ENCODE measurements around the gene WBP11.

The WBP11 gene

DNA sequence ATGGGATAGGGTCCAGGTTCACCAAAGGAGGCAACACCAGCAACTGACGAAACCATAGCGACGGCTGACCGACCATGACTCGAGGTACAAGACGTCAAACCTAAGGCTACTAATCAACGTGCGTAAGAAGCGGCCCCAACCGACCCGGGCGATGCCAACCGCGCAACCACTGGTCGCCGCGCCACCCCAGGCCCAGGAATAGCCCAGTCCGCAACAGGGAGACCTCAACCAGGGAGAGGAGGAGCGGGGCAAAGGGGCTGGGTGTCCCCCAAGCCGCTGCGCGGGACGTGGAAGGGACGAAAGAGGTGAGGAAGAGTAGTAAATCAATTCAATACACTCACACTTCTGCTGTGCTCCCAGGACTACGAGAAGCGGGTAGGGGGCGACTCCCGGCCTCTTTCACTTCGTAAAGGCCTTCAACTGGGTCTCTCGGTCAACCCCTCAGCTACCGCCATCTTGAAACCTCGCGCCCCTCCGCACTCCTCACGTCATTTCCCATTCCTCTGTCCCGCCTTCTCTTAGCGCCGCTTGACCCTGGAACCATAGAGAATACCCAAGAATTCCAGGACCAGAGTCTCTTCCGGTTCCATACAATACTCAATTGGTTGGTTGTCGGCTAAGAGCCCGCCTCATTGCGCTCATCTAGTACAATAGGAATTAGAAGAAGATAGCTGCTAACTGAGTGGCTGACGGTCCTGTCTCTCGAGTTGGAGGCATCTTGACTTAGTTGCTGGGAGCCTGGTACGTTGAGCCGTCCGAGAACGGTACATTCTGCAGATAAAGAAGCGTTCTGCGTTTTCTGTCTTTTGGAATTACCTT lies at the start of gene WBP11, which contains the start of gene C12orf60:
Gene WBP11 (minus strand): TSS at position 468 of the 819 bp plus-strand sequence. CDS start 2,095 bp downstream, outside the sequence.
Gene C12orf60 (plus strand): TSS at position 660 of the 819 bp plus-strand sequence. CDS start 19,266 bp downstream, outside the sequence.
- peak; percentile 98 for DNase-seq

DNA sequence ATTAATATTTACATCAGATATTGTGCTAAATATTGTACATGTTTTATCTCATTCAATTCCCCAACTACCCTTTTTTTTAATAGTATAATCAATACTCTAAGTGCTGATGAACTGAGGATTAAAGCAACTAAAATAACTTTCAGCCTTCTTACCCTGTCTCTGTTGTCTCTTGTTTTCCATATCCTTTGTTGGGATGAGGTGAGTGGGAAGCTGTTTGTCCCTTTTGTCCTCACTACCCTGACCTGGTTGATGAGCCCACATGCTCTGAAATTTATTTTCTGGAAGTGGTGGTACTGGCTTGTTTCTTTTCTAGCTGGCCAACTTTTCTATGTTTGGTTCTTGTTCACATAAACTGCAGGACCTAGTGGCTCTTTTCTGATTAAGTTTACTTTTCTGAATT lies 49.6 kb upstream of the WBP11 start:
- DNase-seq: no peak

DNA sequence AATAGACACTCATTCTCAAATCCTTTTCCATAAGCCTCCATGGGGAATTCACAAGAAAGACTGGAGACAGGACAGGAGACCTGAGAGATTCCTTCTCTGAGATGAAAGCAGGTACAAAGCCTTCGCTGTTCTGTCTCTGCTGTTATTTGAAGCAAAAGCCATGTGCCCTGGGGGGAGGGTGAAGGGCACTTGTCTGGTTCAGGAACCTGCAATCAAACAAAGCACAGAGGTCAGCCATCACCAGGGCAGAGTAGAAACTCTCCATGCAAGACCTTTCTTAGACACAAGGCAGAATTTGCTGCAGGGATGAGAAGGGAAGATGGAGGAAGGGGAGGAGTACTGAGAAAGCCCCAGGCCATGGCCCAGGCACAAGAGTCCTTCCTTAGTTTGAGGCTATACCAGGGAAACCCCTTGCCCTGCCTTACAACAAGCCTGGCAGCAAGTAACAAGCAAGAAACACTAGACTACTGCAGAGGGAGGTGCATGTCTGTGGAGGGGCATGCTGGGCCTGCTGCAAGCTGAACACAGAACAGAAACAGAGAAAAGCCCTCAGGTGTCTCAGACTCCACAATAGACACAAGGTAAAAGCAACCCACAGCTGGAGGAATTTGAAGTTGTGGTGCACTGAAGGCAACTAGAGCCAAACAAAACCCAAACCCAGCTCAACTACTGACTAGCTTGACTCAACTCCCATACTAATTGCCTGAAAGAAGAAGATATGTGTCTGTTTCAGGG lies 47.8 kb upstream of the WBP11 start:
- DNase-seq: no peak

DNA sequence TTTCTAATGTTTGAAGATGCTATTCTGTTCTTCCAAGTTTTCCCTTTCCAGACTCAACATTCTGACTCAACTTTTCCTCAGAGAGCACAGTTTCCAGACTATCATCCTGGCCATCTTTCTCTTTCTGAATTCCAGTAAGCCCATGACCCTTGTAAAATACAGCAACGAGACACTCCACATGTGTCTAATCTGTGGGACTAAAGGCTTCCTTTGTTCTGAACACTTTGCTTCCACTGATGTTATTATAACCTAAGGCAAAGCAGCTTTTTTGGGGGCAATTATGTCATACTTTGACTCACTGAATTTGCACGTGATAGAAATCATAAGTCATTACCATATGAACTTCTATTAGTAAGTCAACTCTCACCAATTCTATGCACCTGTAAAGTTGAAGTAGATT lies 46.4 kb upstream of the WBP11 start:
- no peak for DNase-seq

DNA sequence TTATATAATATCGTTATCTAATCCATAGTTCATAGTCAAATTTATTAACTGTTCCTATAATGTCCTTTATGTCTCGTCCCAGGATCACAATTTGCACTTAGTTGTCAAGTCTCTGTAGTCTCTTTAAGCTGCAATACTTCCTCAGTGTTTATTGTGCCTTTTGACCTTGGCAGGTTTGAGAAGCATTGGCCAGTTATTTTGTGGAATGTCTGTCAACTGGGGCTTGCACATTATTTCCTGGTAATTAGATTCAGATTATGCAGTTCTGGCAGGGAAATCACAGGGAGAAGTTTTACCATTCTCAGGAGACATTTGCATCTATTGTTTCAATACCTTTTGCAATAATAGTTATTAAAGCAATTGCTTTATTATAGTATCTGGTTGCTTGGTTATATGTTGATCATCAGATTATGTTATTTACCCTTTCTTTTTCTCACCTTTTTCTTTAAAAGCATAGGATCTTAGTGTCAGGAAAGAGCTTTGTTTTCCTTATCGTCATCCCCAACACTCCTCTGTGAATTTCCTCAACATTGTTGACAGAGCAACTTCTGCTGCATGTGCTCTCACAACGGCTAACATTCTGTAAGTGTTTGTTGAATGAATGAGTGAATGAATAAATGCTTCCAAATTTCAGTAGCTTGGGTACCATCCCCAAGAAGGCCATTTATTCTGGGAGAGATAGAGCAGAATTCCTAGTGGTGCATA lies 43.8 kb upstream of the WBP11 start:
- no peak for DNase-seq

DNA sequence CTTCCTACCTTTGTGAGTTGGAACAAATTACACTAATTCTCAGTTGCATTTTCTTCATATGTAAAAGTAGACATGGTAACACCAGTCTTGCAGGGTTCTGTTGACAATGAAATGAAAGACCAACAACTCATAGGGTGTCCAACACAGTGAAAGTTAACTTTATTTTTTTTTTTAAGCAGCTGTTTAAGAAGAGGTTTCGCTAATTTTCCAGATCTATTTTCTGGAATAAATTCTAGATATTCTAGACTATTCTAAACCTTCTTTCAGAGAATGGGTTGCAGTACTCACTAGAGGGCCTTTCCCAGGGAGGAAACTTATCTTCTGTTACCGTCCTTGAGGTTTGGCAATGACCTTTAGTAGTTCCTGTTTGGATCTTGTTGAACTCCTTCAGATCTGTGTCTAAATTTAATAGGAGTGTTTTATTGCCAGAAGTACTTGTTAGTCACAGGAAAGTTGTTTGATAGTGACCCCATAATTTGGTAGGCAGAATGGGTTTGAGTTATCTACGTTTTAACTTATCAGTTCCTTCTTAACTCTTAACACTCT lies 42.8 kb upstream of the WBP11 start:
- DNase-seq: no peak

DNA sequence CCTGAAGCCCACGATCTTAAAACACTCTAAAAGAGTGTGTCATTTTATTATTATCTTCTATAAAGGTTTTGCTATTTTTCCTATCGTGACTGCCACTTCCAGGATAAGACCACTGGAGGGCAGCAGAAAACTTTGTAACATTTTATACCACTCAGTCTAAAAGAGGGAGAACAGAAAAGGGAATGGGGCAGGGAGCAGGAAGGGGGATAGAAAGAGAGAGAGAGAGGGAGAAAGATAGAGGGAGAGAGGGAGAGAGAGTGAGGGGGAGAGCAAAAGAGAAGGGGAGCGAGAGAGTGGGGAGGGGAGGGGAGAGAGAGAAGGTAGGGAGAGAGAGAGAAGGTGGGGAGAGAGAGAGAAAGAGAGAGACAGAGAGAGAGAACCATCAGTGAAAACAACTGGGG lies 42.1 kb upstream of the WBP11 start:
- DNase-seq: peak; percentile 55

DNA sequence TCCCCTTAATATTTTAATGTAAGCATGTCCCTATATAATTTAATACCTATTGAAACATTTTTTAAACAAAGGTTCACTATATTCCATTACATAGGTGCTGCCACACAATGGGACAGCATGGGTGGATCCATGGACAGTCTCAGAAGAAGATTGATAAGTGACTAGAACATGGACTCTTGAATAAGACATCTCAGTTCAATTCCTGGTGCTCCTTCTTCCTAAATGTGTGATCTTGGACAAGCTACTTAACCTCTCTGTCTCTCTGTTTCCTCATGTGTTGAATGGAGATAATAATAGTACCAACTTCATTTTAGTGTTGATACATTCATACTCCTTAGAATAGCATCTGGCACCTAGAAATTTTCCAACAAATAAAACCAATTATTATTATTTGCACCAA lies 41.1 kb upstream of the WBP11 start:
- DNase-seq: no peak

DNA sequence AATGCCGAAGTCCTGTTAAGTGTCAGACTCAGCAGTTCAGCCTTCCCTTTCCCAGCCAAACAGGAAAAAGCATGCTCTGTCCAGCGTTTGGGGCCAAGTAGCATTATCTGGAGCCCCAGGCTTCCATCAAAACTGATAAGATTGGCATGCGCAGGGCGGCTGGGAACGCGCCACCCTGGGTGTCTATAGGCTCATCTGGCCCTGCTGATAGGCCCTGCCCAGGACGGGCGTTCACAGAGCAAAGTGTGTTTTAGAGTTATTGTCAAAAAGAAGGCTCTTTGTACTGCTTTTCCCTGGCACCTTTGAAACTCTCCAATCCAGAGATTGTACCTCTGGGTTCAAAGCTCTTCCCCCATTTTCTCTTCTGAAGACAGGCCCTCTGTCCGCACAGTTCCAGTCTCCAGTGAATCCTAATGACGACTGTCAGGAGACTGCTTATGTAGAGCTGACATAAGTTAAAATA lies 40.2 kb upstream of the WBP11 start, which contains the start of gene ART4:
Gene ART4 (minus strand): TSS at position 102 of the 463 bp plus-strand sequence. CDS start 413 bp downstream, outside the sequence.
- DNase-seq: no peak

DNA sequence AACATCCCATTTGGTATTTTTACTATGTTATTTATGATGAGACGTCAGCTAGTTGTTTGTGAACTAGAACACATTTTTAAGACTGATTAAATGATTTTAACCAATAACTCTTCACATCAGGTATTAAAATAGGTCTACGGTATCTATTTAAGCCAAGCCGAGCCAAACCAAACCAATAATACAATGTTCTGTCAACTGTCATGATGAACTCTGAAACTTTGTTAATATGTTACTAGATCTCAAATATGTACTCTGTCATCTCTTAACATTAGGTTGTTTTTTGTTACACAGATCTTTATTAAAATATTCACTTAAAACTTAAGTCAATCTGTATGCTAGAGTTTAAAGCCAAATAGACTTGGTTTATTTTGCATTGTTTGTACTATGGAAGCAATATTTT lies 39.0 kb upstream of the WBP11 start:
- no peak for DNase-seq

DNA sequence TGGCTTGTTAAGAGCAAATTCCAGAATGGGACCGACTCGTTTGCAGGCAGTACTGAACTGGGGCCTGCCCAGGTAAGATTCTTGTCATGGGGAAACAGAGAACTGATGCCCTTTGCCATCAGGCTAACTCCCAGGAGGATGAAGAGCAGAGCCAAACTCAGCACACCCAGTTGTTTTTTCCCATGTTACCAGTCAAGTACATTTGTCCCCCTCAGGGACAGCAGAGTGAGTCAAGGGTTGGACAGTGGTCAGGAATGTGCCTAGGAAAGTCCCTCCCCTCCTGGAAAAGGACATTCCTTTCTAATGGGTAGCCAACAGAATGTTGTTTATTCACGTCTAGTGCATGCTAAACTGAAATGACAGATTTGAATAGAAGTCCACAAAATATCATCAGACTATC lies 38.5 kb upstream of the WBP11 start:
- DNase-seq: no peak

DNA sequence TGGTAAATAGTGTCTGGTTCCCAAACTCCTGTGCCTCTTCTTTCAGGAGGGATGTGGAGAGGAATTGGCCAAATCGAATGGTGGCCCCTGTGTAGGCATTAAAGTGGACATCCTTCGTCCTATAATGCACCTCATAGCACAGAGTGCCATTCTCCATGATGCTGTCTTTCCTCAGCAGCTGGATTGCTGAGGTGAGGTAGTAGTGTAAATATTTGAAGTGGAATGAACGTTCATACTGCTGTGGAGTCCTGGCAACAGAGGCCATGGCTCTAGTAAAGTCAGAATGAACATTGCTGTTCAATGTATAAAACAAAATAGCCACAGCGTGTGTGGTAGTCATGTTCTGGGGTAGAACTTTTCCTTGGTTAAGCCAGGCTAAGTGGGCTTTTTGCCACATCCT lies 37.3 kb upstream of the WBP11 start:
- peak; percentile 0 for DNase-seq

DNA sequence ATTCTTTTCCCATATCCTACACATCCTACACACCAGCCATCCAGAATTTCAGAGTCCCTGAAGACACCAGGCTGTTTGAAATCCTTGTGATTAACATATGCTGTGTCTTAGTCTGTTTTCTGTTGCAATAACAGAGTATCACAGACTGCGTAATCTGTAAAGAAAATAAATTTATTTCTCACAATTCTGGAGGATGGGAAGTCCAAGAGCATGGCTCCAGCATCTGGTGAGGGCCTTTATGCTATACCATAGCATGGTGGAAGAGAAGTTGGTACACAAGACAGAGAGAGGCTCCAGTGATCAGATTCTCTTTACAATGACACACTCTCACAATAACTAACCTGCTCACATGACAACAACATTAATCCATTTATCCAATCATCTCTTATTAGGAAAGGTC lies 36.0 kb upstream of the WBP11 start:
- no peak for DNase-seq

DNA sequence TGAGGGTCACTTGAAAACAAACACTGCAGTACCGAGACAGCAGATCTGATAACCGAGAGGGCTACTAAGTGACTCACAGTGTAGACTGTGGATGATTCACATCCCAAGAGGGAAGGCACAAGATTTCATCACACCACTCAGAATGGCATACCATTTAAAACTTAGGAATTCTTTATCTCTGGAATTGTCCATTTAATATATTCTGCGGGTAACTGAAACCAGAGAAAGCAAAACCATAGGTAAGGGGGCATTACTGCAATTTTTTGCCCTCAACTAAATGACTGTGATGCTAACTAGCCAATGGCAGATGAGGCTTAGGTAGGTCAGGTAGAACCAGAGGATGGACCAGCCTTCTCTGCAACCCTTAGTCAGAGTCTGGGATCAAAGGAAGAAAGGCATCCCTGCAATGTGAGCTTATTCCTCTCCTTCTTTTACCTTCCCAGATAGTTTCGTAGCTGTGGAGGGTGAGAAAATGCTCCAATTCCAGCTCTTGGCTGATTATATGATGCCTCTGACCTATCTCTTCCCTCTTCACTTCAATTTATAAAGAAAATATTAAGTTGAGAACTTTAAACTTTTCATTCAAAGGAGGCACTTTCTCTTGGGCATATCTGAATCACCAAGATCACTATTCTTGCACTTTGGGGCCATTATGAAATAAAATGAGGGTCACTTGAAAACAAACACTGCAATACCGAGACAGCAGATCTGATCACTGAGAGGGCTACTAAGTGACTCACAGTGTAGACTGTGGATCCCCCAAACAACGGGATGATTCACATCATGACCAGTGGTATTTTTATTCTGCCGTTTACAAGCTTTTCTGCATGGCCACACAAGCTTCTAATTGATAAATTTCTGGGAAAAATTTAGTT lies 33.3 kb upstream of the WBP11 start:
- DNase-seq: no peak

DNA sequence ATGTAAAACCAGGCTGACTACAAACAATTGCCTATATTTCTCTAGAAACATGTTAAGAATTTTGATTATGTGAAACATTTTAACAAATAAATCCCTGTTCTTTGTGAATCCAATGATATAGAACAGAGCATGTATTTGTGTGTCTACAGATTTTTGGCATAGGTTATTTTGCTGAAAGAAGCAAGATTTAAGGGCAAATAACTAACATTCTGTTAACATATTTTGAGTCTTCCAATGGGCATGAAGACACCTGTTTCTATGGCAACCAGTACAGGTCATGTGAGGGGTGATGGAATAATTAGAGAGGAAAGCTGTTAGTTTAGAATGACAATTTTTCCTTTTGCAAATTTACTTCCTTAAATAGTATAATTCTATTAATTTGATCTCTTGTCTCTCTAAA lies 31.2 kb upstream of the WBP11 start:
- DNase-seq: no peak

DNA sequence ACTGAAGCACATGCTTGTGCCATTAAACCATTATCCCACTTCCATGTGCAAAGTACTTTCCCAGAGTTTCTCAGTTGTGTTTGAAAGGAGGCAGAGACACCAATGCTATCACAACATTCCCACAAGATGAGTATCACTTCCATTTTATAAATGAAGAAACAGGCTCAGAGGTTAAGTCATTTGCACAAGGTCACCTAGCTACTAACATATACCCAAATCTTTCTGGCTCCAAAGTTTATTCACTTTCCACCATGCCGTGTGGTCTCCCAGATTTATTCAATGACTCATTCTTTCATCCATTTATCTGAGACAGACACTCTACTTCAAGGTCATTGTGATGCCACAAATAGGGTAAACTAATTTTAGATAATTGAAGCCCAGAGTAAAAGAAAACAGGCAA lies 30.7 kb upstream of the WBP11 start:
- DNase-seq: no peak

DNA sequence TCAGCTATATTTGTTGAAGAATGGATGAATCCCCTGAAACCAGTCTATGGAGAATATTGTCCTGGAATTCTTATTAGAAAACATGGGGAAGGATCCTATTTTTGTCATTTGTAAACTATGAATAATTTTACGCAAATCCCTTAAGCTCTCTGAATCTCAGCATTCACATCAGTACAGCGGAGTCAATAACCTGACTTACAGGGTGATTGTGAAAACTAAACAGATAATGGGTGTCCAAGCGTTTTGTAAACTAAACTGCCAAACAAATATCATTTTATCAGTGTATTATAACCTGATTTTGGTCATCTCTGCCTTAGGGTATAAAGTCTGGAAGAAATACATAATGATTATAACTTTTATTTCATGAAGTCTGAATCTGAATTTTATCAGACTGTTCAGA lies 30.1 kb upstream of the WBP11 start:
- DNase-seq: no peak

DNA sequence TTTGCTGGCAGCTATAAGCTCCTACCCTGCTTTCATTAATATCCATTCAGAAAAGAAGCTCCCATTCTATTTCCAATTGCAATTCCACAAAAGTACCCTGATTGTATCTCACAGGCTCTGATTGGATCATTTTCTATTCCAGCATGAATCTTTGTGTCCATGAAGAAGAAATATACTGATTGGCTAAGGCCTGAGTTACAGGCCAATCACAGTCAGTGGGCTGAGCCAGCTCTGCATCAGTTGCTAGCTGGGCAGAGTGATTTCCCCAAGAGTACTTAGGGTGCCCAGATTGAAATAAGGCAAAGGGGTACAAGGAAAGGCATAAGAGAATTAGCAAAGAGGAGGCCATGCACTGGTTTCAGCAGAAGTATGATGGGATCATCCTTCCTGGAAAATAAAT lies 25.6 kb upstream of the WBP11 start:
- DNase-seq: no peak

DNA sequence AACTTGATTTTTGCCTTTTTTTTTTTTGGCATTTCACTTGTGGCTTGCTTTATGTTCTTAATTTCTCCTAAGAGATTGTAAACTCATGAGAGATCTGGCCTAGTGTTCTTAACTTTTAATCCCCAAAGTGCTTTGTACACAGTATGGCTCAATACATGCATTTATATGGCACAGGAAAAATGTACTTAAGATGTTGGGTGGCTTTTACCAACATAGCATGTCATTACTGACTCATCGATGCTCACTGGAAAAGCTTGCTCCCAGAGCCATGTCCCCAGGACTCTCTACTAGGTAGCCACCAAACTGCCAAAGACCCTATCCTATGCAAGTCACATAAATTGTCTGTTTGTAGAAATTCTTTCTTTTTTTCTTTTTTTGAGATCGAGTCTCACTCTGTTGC lies 23.8 kb upstream of the WBP11 start:
- DNase-seq: no peak

DNA sequence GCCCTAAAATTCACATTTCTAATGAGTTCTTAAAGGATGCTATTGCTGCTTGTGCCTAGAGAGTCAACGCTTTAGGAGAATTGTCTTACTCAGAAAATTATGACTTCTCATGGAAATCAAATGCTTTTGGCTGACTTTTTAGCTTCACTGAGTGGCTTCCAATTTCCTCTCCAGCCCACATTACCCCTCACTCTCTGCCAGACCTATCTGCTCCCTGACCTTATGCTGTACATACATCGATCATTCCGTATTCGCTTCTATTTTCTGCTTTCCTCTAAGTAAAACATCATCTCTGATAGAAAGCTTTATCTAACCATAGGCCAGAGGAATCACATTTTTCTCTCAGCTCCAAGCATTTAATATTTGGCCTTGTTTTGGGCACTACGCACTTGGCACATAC lies 23.2 kb upstream of the WBP11 start:
- DNase-seq: no peak

DNA sequence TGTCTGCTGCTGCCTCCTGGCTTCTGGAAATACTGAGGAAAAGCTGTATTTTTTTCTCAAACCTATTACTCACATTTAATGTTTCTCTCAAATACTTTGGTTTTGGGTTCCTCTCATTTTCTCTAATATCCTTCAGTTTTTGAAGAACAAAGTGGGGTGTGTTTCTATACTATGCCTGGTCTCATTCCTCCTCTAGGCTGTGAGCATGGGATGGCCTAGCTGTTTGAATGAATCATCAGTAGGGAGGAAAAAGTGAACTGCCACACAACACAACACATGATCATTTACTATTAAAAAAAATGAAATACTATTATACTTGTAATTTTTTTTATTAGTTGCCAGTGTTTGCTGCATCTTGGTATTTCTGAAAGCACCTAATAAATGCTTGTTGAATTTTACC lies 22.0 kb upstream of the WBP11 start:
- no peak for DNase-seq

DNA sequence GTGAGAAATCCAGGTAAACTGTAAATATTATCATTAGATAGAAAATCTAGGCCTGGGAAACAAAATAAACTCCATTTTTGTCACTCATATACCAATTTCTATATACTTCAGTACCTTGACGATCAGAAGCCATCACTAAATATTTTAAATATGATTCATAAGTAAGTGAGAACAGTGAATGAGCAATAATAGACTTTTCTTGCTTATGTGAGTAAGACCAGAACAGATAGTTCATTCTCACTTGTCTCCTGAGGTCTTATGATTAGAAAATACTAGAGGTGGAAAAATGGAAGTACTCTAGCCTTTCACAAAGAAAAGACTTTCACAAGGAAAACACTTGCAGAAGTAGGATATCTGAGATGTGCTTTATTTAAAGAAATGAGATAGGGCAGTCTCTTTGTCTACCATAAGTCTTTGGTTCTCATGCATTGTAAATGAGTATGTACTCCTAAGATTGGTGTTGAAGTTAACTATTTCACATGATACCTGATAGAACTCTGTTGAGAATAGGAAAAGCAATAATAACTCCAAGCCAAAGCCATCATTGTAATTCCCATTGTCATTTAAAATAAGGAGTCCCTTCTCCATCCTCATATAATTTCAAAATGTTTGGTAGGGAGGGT lies 20.8 kb upstream of the WBP11 start:
- no peak for DNase-seq
